ENCODE measurements around the gene BANF2.

DNA sequence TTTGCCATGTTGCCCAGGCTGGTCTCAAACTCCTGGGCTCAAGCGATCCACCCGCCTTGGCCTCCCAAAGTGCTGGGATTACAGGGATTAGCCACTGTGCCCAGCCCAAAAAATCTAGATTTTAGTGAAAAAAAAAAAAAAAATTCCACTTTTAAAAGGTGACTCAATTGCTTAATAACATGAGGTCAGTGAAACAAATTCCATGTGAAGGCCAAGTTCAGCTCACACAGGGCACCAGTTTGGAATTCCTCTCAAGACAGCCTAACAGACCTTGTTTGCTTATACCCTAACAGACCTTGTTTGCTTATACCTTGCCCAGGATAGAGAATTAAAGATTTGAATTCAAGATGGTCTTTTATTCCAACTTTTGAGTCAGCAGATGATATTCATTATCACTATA is 22.8 kb upstream of the BANF2 start:
- TF ChIP-seq, protein P1, sequence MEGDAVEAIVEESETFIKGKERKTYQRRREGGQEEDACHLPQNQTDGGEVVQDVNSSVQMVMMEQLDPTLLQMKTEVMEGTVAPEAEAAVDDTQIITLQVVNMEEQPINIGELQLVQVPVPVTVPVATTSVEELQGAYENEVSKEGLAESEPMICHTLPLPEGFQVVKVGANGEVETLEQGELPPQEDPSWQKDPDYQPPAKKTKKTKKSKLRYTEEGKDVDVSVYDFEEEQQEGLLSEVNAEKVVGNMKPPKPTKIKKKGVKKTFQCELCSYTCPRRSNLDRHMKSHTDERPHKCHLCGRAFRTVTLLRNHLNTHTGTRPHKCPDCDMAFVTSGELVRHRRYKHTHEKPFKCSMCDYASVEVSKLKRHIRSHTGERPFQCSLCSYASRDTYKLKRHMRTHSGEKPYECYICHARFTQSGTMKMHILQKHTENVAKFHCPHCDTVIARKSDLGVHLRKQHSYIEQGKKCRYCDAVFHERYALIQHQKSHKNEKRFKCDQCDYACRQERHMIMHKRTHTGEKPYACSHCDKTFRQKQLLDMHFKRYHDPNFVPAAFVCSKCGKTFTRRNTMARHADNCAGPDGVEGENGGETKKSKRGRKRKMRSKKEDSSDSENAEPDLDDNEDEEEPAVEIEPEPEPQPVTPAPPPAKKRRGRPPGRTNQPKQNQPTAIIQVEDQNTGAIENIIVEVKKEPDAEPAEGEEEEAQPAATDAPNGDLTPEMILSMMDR (IDR thresholded peaks at IDR 0.05), result no peak
- no peak for TF ChIP-seq POLR2AphosphoS5 (IDR thresholded peaks at IDR 0.05)
